Colonic mucosa (tissue), 4 donors: ENCODE measurements around the gene GABRG3. TPM values are rescaled to one million over a fixed set of nuclear protein-coding genes. Genes with fewer than 3 reads are reported as not detected.

Experiments
- DNase-seq: peaks from one replicate; pipeline ENCODE4 v3.0.0-alpha.2; 2020
- H3K27ac ChIP-seq: fragments of 200-600 bp; one replicate; pipeline ENCODE4 v1.8.0; 2021
- H3K27me3 ChIP-seq: fragments of 200-600 bp; one replicate; pipeline ENCODE4 v1.8.0; 2021
- H3K36me3 ChIP-seq: fragments of 200-600 bp; one replicate; pipeline ENCODE4 v1.8.0; 2021
- H3K4me1 ChIP-seq: fragments of 200-600 bp; one replicate; pipeline ENCODE4 v1.8.0; 2021; ENCODE audit warnings: mild to moderate bottlenecking
- H3K4me3 ChIP-seq: fragments of 200-600 bp; one replicate; pipeline ENCODE4 v1.8.0; 2021
- H3K9ac ChIP-seq, 2 donors: one replicate each; pipeline ENCODE4 v1.7.0; 2013; ENCODE audit warnings: control low read depth in 2 of 2, low read depth in 2 of 2, low read length in 2 of 2
- H3K9me3 ChIP-seq: fragments of 200-600 bp; one replicate; pipeline ENCODE4 v1.8.0; 2021
- CTCF ChIP-seq: fragments of 200-600 bp; IDR thresholded peaks from one replicate; pipeline ENCODE4 v1.8.0; 2022; ENCODE audit warnings: antibody characterized with exemption, mild to moderate bottlenecking
- intact Hi-C: fragments of 100-400 bp; cut with DNase I; formaldehyde crosslinking; loops from one replicate; pipeline ENCODE4 v1.14.1; 2022
- total RNA-seq, 2 donors: library from RNA; stranded (reverse); fragmentation: NEBNext Ultra II Directional in 1 of 2; extraction: Animal tissue kit (Norgen Biotek cat#: 25700) in 1 of 2; gene quantifications; one replicate each; pipeline ENCODE4 v1.2.1, GENCODE V29; 2021
- donor health status: healthy.
- donor health status: DM: no; HTN: no; CAD: no.
- donor health status: DM: no; HTN: no; CAD: no.

GABRG3 gene
- total RNA-seq, 2 donors from 2014 or later: not detected

- Histone ChIP-seq H3K9me3 (peaks cover 3% of the 10 kb centered on the region), H3K9ac (no peak overlapping the region), H3K4me1 (no peaks in the 10 kb centered on the region), H3K36me3 (no peaks in the 10 kb centered on the region), H3K27me3 (no peaks in the 10 kb centered on the region), H3K27ac (no peak overlapping the region), H3K4me3 (no peak overlapping the region)
- TF ChIP-seq CTCF: no peak
- intact Hi-C loops: no loop called here
- DNase-seq: no peak
These were observed 346.8 kb downstream of the GABRG3 start for GRCh38 chr15:27317736-27318135.

- Histone ChIP-seq H3K4me1 (no peaks in the 10 kb centered on the region), H3K27ac (no peak overlapping the region), H3K9me3 (no peaks in the 10 kb centered on the region), H3K4me3 (no peak overlapping the region), H3K9ac (no peak overlapping the region), H3K36me3 (no peaks in the 10 kb centered on the region), H3K27me3 (no peaks in the 10 kb centered on the region)
- intact Hi-C loops: no loop called here
- no peak for TF ChIP-seq CTCF
- DNase-seq: no peak
These were observed 352.8 kb downstream of the GABRG3 start for GRCh38 chr15:27323801-27324200.

GRCh38 chr15:27324886-27325615 lies 354.1 kb downstream of the GABRG3 start:
- no peak overlapping the region for H3K27ac ChIP-seq
- no peaks in the 10 kb centered on the region for H3K9me3 ChIP-seq
- DNase-seq: no peak
- intact Hi-C loops: no loop called here
- no peak overlapping the region for H3K4me3 ChIP-seq
- no peaks in the 10 kb centered on the region for H3K36me3 ChIP-seq
- TF ChIP-seq CTCF: no peak
- H3K27me3 ChIP-seq: no peaks in the 10 kb centered on the region
- H3K4me1 ChIP-seq: no peaks in the 10 kb centered on the region
- no peak overlapping the region for H3K9ac ChIP-seq

- Histone ChIP-seq H3K36me3 (no peaks in the 10 kb centered on the region), H3K9me3 (no peaks in the 10 kb centered on the region), H3K27me3 (no peaks in the 10 kb centered on the region), H3K4me3 (no peak overlapping the region), H3K4me1 (no peaks in the 10 kb centered on the region), H3K27ac (no peak overlapping the region), H3K9ac (no peak overlapping the region)
- intact Hi-C loops: no loop called here
- TF ChIP-seq CTCF: no peak
- no peak for DNase-seq
These were observed 356.6 kb downstream of the GABRG3 start for GRCh38 chr15:27327467-27328025.

- Histone ChIP-seq H3K4me1 (no peaks in the 10 kb centered on the region), H3K9ac (no peak overlapping the region), H3K27ac (no peak overlapping the region), H3K4me3 (no peak overlapping the region), H3K27me3 (no peaks in the 10 kb centered on the region), H3K36me3 (no peaks in the 10 kb centered on the region), H3K9me3 (no peaks in the 10 kb centered on the region)
- DNase-seq: no peak
- intact Hi-C loops: no loop called here
- no peak for TF ChIP-seq CTCF
These were observed 357.2 kb downstream of the GABRG3 start for GRCh38 chr15:27328186-27328585.
